Prostate gland (tissue), 2 donors: ENCODE measurements around the gene RBM10.

Experiments
- POLR2AphosphoS5 ChIP-seq: sonication (generic); formaldehyde crosslinking; IDR thresholded peaks from one replicate; pipeline ENCODE4 v1.6.1; 2017; ENCODE audit warnings: antibody characterized with exemption
- TF ChIP-seq, protein P1 (sequence below), 4 experiments: fragments of 200-600 bp in 2 of 4; fragments of 450-650 bp in 2 of 4; sonication (generic) in 2 of 4; IDR thresholded peaks; 1 replicate in 3 of 4; 2 replicates in 1 of 4; pipeline ENCODE4 v1.5.1; 2016 to 2019; ENCODE audit warnings: antibody characterized with exemption in 4 of 4, mild to moderate bottlenecking in 2 of 4, moderate library complexity in 2 of 4

DNA sequence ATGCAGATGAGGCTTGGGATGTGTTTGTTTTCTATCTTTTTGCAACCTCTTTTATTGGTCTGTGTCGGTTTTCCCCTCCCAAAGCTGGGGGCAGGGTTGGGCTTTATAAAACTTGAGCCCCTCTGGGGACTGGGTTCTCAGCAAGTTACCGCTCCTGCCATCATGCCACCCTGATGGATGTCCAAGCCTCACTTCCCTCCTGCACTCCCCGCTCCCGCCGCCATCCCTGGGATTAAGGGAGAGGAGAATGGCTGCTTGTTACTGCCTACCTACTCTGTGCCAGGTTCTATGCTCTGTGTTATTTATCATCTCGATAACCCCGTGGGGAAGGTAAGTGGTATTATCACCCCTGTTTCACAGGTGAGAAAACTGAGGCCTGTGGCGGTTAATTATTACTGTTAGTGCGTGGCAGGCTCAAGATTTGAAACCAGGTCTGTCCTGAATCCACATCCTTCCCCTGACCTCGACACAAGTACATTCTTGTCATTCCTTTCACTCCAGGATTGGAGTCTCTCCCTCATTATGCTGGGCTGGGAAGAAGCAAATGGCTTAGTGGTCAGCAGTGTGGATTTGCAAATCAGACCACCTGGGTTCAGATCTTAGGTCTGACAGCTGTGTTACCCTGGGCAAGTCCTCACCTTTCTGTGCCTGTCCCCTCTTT, 53.1 kb downstream of the RBM10 start:
- TF ChIP-seq POLR2AphosphoS5: no peak
- TF ChIP-seq, protein P1, sequence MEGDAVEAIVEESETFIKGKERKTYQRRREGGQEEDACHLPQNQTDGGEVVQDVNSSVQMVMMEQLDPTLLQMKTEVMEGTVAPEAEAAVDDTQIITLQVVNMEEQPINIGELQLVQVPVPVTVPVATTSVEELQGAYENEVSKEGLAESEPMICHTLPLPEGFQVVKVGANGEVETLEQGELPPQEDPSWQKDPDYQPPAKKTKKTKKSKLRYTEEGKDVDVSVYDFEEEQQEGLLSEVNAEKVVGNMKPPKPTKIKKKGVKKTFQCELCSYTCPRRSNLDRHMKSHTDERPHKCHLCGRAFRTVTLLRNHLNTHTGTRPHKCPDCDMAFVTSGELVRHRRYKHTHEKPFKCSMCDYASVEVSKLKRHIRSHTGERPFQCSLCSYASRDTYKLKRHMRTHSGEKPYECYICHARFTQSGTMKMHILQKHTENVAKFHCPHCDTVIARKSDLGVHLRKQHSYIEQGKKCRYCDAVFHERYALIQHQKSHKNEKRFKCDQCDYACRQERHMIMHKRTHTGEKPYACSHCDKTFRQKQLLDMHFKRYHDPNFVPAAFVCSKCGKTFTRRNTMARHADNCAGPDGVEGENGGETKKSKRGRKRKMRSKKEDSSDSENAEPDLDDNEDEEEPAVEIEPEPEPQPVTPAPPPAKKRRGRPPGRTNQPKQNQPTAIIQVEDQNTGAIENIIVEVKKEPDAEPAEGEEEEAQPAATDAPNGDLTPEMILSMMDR (IDR thresholded peaks at IDR 0.05): no peak
